ENCODE results near the gene GLIS1. TPM values are rescaled to one million over a fixed set of nuclear protein-coding genes. Genes with fewer than 3 reads are reported as not detected.
A peak's percentile ranks its signal among the peaks of the same experiment; 100 is the strongest.
"Not testable (repeated sequence)": the region's sequence is repeated elsewhere in the genome, so short reads cannot be mapped to it uniquely, and the experiment has no call there.

GLIS1 gene
- total RNA-seq, 2 experiments from 2014 or later: not detected

GRCh38 chr1:53557369-53557768 lies 181.6 kb downstream of the GLIS1 start:
- Mint-ChIP-seq H3K4me3 (no peak overlapping the region), H3K9me3 (no peaks in the 10 kb centered on the region), H3K27ac (no peak overlapping the region), H3K36me3 (no peaks in the 10 kb centered on the region), H3K27me3 (peaks cover 5% of the 10 kb centered on the region), H3K4me1 (peaks cover 6% of the 10 kb centered on the region)
- ATAC-seq (ENCODE audit: low read depth): no peak
- peak; percentile 9 for DNase-seq
- POLR2A ChIA-PET: no interaction called here

- Mint-ChIP-seq H3K36me3 (no peaks in the 10 kb centered on the region), H3K9me3 (no peaks in the 10 kb centered on the region), H3K27me3 (peaks cover under 1% of the 10 kb centered on the region), H3K27ac (no peak overlapping the region), H3K4me1 (no peaks in the 10 kb centered on the region), H3K4me3 (no peak overlapping the region)
- ATAC-seq (ENCODE audit: low read depth) (no peak), DNase-seq (peak; percentile 5)
- POLR2A ChIA-PET: no interaction called here
Measured at GRCh38 chr1:53556657-53557227, 182.2 kb downstream of the GLIS1 start.

- POLR2A ChIA-PET; H3K9me3 Mint-ChIP-seq; DNase-seq; H3K27ac Mint-ChIP-seq; H3K36me3 Mint-ChIP-seq; H3K4me3 Mint-ChIP-seq; ATAC-seq (ENCODE audit: low read depth); H3K27me3 Mint-ChIP-seq; H3K4me1 Mint-ChIP-seq: not testable (repeated sequence)
Measured at GRCh38 chr1:53555620-53556326, 183.2 kb downstream of the GLIS1 start.

- Mint-ChIP-seq H3K4me3 (no peak overlapping the region), H3K27me3 (peaks cover 3% of the 10 kb centered on the region), H3K9me3 (no peaks in the 10 kb centered on the region), H3K27ac (no peak overlapping the region), H3K4me1 (no peaks in the 10 kb centered on the region), H3K36me3 (no peaks in the 10 kb centered on the region)
- peak; percentile 19 for DNase-seq
- POLR2A ChIA-PET: no interaction called here
- no peak for ATAC-seq (ENCODE audit: low read depth)
Measured at GRCh38 chr1:53554592-53555305, 184.2 kb downstream of the GLIS1 start.

GRCh38 chr1:53553734-53554509 lies 185.0 kb downstream of the GLIS1 start:
- no peak overlapping the region for H3K27ac Mint-ChIP-seq
- H3K4me1 Mint-ChIP-seq: no peaks in the 10 kb centered on the region
- peak; percentile 19 for DNase-seq
- no peaks in the 10 kb centered on the region for H3K9me3 Mint-ChIP-seq
- no peak for ATAC-seq (ENCODE audit: low read depth)
- peaks cover 3% of the 10 kb centered on the region for H3K27me3 Mint-ChIP-seq
- POLR2A ChIA-PET: no interaction called here
- no peak overlapping the region for H3K4me3 Mint-ChIP-seq
- no peaks in the 10 kb centered on the region for H3K36me3 Mint-ChIP-seq

- Mint-ChIP-seq H3K36me3 (no peaks in the 10 kb centered on the region), H3K27ac (no peak overlapping the region), H3K4me3 (no peak overlapping the region), H3K9me3 (no peaks in the 10 kb centered on the region), H3K27me3 (peaks cover 3% of the 10 kb centered on the region), H3K4me1 (no peaks in the 10 kb centered on the region)
- DNase-seq: peak; percentile 4
- POLR2A ChIA-PET: no interaction called here
- ATAC-seq (ENCODE audit: low read depth): no peak
Measured at GRCh38 chr1:53552981-53553733, 185.8 kb downstream of the GLIS1 start.

- H3K27ac Mint-ChIP-seq: no peak overlapping the region
- H3K27me3 Mint-ChIP-seq: peaks cover 3% of the 10 kb centered on the region
- no peaks in the 10 kb centered on the region for H3K36me3 Mint-ChIP-seq
- POLR2A ChIA-PET: no interaction called here
- no peaks in the 10 kb centered on the region for H3K4me1 Mint-ChIP-seq
- DNase-seq: peak; percentile 20
- no peak for ATAC-seq (ENCODE audit: low read depth)
- H3K9me3 Mint-ChIP-seq: no peaks in the 10 kb centered on the region
- H3K4me3 Mint-ChIP-seq: no peak overlapping the region
Measured at GRCh38 chr1:53552146-53552861, 186.7 kb downstream of the GLIS1 start.

- DNase-seq (peak; percentile 17), ATAC-seq (ENCODE audit: low read depth) (no peak)
- Mint-ChIP-seq H3K36me3 (no peaks in the 10 kb centered on the region), H3K27me3 (peaks cover 3% of the 10 kb centered on the region), H3K4me3 (no peak overlapping the region), H3K4me1 (no peaks in the 10 kb centered on the region), H3K27ac (no peak overlapping the region), H3K9me3 (no peaks in the 10 kb centered on the region)
- POLR2A ChIA-PET: no interaction called here
Measured at GRCh38 chr1:53551428-53551995, 187.5 kb downstream of the GLIS1 start.

- Mint-ChIP-seq H3K27me3 (peaks cover 3% of the 10 kb centered on the region), H3K9me3 (no peaks in the 10 kb centered on the region), H3K36me3 (no peaks in the 10 kb centered on the region), H3K27ac (no peak overlapping the region), H3K4me3 (no peak overlapping the region), H3K4me1 (no peaks in the 10 kb centered on the region)
- POLR2A ChIA-PET: no interaction called here
- ATAC-seq (ENCODE audit: low read depth) (no peak), DNase-seq (peak; percentile 3)
Measured at GRCh38 chr1:53550201-53550741, 188.7 kb downstream of the GLIS1 start.

- POLR2A ChIA-PET: no interaction called here
- Mint-ChIP-seq H3K4me3 (no peak overlapping the region), H3K9me3 (no peaks in the 10 kb centered on the region), H3K4me1 (no peaks in the 10 kb centered on the region), H3K27ac (no peak overlapping the region), H3K27me3 (peaks cover 3% of the 10 kb centered on the region), H3K36me3 (no peaks in the 10 kb centered on the region)
- DNase-seq (no peak), ATAC-seq (ENCODE audit: low read depth) (no peak)
Measured at GRCh38 chr1:53549781-53550180, 189.2 kb downstream of the GLIS1 start.

GRCh38 chr1:53549287-53549686 lies 189.7 kb downstream of the GLIS1 start:
- Mint-ChIP-seq H3K36me3 (no peaks in the 10 kb centered on the region), H3K27ac (no peak overlapping the region), H3K4me3 (no peak overlapping the region), H3K27me3 (peaks cover 3% of the 10 kb centered on the region), H3K9me3 (no peaks in the 10 kb centered on the region), H3K4me1 (no peaks in the 10 kb centered on the region)
- DNase-seq (no peak), ATAC-seq (ENCODE audit: low read depth) (no peak)
- POLR2A ChIA-PET: no interaction called here

- Mint-ChIP-seq H3K4me3 (no peak overlapping the region), H3K36me3 (no peaks in the 10 kb centered on the region), H3K27me3 (peaks cover 3% of the 10 kb centered on the region), H3K4me1 (no peaks in the 10 kb centered on the region), H3K27ac (no peak overlapping the region), H3K9me3 (no peaks in the 10 kb centered on the region)
- ATAC-seq (ENCODE audit: low read depth) (no peak), DNase-seq (peak; percentile 14)
- POLR2A ChIA-PET: no interaction called here
Measured at GRCh38 chr1:53548031-53548491, 190.9 kb downstream of the GLIS1 start.
